Bronchus fibroblast of lung (primary cell): ENCODE results near the gene MMP28. TPM values are rescaled to one million over a fixed set of nuclear protein-coding genes. Genes with fewer than 3 reads are reported as not detected.

ENCODE experiments used
- total RNA-seq: library from RNA; depleted of rRNA; stranded (reverse); fragments of >200 nt; gene quantifications from 2 replicates; pipeline ENCODE4 v1.2.3, GENCODE V29; 2015

MMP28 gene, protein sequence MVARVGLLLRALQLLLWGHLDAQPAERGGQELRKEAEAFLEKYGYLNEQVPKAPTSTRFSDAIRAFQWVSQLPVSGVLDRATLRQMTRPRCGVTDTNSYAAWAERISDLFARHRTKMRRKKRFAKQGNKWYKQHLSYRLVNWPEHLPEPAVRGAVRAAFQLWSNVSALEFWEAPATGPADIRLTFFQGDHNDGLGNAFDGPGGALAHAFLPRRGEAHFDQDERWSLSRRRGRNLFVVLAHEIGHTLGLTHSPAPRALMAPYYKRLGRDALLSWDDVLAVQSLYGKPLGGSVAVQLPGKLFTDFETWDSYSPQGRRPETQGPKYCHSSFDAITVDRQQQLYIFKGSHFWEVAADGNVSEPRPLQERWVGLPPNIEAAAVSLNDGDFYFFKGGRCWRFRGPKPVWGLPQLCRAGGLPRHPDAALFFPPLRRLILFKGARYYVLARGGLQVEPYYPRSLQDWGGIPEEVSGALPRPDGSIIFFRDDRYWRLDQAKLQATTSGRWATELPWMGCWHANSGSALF
- 0.67 and 2.2 TPM in 2 replicates for total RNA-seq

DNA sequence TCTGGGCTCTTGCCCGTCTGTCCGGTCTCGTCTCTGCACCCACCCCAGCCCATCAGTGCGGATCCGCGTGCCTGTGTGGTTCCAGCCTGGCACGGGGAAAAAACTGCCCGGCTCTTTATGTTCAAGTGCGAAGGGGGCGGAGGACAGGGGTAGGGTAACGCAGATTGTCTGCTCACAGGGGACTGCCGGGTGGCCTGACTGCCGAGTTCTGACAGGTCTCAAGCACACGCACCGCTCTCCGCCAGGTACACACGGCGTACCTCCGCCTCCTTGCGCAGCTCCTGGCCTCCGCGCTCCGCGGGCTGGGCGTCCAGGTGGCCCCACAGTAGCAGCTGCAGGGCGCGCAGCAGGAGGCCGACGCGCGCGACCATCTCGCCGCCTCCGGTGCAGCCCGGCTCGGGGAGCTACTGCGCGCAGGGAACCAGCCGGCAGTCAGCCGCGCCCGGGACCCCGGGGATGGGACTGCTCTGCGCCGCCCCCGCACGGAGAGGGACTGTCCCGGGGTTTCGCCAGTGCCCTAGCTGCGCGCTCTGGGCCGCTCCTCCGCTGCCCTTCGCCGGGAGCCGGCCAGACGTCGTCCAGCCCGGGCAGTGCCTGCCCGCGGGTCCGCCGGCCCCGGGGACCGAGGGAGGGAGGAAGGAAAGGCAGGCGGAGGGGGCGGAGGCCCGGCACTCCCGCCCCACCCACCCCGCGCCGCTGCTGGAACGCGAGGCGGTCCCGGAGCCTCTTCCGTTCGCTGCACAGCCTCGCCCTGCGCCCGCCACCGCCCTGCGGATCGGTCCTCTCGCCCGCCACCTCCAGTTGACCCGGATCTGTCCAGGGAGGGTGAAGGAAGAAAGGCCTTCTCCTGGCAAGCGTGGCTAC lies at the start of gene MMP28:
Gene MMP28 (minus strand): TSS at position 635 of the 864 bp plus-strand sequence. CDS start 264 bp downstream, at position 371.

DNA sequence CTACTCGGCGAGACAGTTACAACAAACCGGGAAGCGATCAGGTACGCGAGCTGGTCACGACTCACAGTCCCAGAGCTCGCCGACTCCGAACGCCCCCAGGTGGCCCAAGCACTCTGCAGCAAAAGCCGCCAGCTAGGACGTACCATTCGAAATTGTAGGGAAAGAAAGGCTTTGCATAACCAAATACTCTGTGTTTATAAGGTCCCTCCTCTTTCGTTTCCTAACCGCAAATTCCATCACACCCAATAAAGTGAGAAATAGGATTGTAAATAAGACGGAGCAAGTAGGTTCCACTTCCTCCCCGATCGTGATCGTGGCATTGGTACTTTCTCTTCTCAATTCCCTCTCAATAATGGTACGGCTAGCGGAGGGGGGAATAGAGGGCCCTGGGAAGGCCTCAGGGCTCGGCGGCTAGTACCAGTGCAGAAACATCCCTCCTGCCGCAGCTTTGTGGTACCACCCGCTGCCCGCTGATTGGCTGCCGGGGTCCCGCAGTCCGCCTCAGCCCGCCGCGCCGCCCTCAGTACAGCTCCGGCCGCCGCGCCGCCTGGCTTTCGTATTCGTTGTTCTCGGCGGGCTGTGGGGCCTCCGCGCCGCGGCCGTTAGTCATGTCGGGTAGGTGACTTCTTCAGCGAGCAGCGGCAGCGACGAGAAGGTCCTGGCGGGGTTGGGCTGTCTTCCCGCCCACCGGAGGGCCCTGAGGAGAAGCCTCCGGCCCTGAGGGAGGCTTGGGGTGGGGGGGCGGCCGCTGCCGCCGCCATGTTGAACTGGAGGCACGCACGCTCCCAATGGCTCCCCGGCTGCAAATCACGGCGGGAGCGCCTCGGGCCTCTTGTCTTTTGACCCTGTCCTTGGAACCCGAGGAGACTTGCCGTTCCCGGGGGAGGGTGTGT lies 13.8 kb upstream of the MMP28 start, which contains the start of gene TAF15:
Gene TAF15 (plus strand): TSS at position 523 of the 893 bp plus-strand sequence. CDS start 86 bp downstream, at position 609.

DNA sequence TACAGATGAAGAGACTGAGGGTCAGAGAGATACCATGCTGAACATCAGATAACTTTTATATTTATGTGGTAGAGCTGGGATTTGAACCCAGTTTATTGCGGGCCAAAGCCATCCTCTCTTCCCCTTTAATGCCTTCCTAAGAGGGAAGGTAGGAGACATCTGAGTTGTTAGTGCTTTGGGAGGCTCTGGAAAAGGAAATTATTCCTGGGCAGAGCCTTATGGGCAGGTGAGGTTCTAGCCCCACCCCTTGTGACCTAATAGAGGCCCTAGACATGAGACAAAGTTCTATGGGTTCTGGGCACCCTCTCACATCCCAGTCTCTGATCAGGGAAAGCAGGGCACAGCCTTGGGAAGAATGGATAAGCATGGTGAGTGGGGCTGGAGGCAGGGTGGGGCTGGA lies 34.9 kb downstream of the MMP28 start, which contains the start of gene C17orf50:
Gene C17orf50 (plus strand): TSS at position 301 of the 400 bp plus-strand sequence. CDS start 55 bp downstream, at position 356.

DNA sequence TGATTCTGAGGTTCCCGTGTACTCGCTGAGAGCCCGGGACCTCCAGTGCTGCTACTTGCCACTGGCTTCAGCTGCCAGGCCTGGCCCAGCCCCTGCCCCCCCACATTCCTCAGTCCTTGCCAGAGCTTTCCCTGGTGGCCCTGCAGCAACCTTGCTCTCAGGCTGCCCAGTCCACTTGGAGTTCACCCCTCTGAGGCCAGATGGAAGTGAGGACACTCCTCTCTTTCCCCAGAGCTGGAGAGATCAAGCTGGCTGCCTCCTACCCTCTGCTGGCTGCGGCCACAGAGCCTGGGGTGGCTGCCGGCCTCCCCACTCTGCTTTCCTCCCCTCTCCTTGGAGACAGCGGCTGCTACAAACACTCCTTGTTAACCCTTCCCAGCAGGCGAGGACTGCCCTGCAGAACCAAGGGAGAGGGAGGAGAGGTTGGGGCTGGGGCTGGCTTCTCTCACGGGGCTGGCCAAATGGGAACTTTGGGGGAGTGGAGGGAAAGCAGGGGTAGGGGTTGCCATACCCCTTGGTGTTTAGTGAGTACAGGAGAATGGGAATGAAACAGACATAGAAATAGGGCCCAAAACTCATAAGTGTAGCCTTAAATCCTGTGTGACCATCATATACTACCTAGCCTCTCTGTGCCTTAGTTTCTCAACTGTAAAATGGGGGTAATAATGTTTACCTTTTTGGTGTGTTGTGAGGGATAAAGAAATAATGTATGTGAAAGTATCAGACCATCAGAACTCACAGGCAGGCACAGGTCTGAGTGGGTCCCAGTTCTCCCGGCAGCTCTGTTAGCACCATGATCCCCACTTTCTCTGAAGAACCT lies 42.3 kb downstream of the MMP28 start, which contains the start of gene GAS2L2:
Gene GAS2L2 (minus strand): TSS at position 295 of the 820 bp plus-strand sequence. CDS start 389 bp downstream, outside the sequence.

DNA sequence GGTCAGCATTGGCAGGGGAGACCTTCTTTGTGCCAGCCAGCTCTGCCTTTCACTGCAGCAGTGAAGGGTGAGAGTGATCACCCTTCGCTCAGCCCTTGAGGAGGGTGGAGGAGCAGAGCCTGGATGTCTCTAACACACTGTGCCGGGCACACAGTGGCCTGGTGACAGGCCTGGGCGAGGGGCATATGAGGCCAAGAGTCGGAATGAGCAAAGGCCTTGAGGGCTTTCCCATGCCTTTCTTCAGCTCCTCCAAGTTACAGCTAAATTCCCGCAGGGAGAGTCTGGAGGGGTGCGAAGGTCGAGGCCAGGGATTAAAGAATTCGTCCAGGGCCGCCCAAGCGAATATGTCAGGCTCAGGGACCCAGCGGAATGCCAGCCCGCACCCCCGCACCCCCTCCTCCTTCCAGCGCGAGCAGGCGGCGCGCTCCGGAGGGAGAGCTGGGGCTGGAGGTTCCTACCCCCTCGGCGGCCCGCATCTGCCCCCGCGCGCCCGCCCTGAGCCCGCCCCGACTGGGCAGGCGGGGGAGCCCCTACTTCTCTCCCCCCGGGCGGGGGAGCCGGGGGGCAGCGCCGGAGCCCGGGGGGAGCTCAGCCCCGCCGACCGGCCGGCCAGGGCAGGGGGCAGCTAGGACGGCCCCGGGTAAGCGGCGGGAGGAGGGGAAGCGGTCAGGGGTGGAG lies 64.1 kb downstream of the MMP28 start, which contains the start of gene RASL10B:
Gene RASL10B (plus strand): TSS at position 401 of the 678 bp plus-strand sequence. CDS start 3,546 bp downstream, outside the sequence.

Other genes starting within 250 kb of the MMP28 start
- not detected in 2 replicates for gene SLFN14, start 234.8 kb downstream of the MMP28 start, total RNA-seq
- 5.4 and 5.5 TPM in 2 replicates for gene PEX12, start 217.1 kb downstream of the MMP28 start, total RNA-seq
- 58.3 and 60.2 TPM in 2 replicates for gene AP2B1, start 208.3 kb downstream of the MMP28 start, total RNA-seq
- gene RASL10B, start 64.0 kb downstream of the MMP28 start, total RNA-seq, result 4.7 and 5.1 TPM in 2 replicates
- not detected in 2 replicates for gene GAS2L2, start 42.4 kb downstream of the MMP28 start, total RNA-seq
- gene C17orf50, start 34.8 kb downstream of the MMP28 start, total RNA-seq, result not detected in 2 replicates
- gene TAF15, start 13.8 kb upstream of the MMP28 start, total RNA-seq, result 25.9 and 32.3 TPM in 2 replicates
- gene HEATR9, start 73.2 kb upstream of the MMP28 start, total RNA-seq, result not detected in 2 replicates
- not detected in 2 replicates for gene CCL5, start 84.7 kb upstream of the MMP28 start, total RNA-seq
- gene RDM1, start 135.1 kb upstream of the MMP28 start, total RNA-seq, result 1.5 and 6.7 TPM in 2 replicates
- gene LYZL6, start 148.1 kb upstream of the MMP28 start, total RNA-seq, result not detected in 2 replicates
- not detected in 2 replicates for gene CCL16, start 185.9 kb upstream of the MMP28 start, total RNA-seq
- gene CCL14, start 191.1 kb upstream of the MMP28 start, total RNA-seq, result not detected in 2 replicates
- gene CCL15, start 205.9 kb upstream of the MMP28 start, total RNA-seq, result not detected in 2 replicates
- gene CCL23, start 222.3 kb upstream of the MMP28 start, total RNA-seq, result not detected in 2 replicates